H1 (cell line): ENCODE results near the gene GRK5.

ENCODE experiments used
- CTCF ChIP-seq, 3 experiments: IDR thresholded peaks; 1 replicate in 2 of 3; 2 replicates in 1 of 3; pipeline versions ENCODE4 v1.5.1 to v1.6.1; 2011; ENCODE audit warnings: low read length in 3 of 3, mild to moderate bottlenecking in 3 of 3, inconsistent platforms in 2 of 3, low read depth in 1 of 3, moderate library complexity in 1 of 3; ENCODE audit not compliant: insufficient read depth in 1 of 3; ENCODE audit errors: control extremely low read depth in 1 of 3
- FOSL1 ChIP-seq: IDR thresholded peaks from 2 replicates; pipeline ENCODE4 v1.6.1; 2011; ENCODE audit warnings: mild to moderate bottlenecking, low read depth, low read length, moderate library complexity; ENCODE audit not compliant: insufficient read depth

- no peak for TF ChIP-seq CTCF (IDR thresholded peaks at IDR 0.05; ENCODE audit: control extremely low read depth in 1 of 3, insufficient read depth in 1 of 3, low read depth in 1 of 3, low read length in 3 of 3)
- no peak for TF ChIP-seq FOSL1
Measured at GRCh38 chr10:119479532-119479931, 272.2 kb downstream of the GRK5 start.
